CD14-positive monocyte (primary cell): ENCODE measurements around the gene NDUFB10. TPM values are rescaled to one million over a fixed set of nuclear protein-coding genes. Genes with fewer than 3 reads are reported as not detected.

ENCODE experiments used
- DNase-seq, 3 donors: peaks; one replicate each; pipeline ENCODE4 v3.0.0-alpha.2; 2011 to 2022
- H2AFZ ChIP-seq: 2 replicates; pipeline ENCODE4 v1.6.0; 2012; ENCODE audit warnings: mild to moderate bottlenecking, low read depth, low read length, inconsistent platforms; ENCODE audit not compliant: insufficient read depth, poor library complexity, severe bottlenecking
- H3K27ac ChIP-seq, 2 donors: 1 replicate in 1 of 2; 2 replicates in 1 of 2; pipeline ENCODE4 v1.5.1; 2012 to 2013; ENCODE audit warnings: low read length in 2 of 2, control low read depth in 1 of 2, inconsistent platforms in 1 of 2, low read depth in 1 of 2, mild to moderate bottlenecking in 1 of 2
- H3K27me3 ChIP-seq, 2 donors: one replicate each; pipeline versions ENCODE4 v1.6.0 to v1.6.1; 2011 to 2013; ENCODE audit warnings: low read length in 2 of 2; ENCODE audit not compliant: control insufficient read depth in 2 of 2, insufficient read depth in 2 of 2
- H3K36me3 ChIP-seq, 2 donors: replicated peaks in 1 of 2; 1 replicate in 1 of 2; 2 replicates in 1 of 2; pipeline versions ENCODE4 v1.5.1 to v1.6.1; 2012 to 2013; ENCODE audit warnings: low read length in 2 of 2, control low read depth in 1 of 2, inconsistent platforms in 1 of 2, mild to moderate bottlenecking in 1 of 2; ENCODE audit not compliant: insufficient read depth in 2 of 2, control insufficient read depth in 1 of 2
- H3K4me1 ChIP-seq, 2 donors: 1 replicate in 1 of 2; 2 replicates in 1 of 2; pipeline versions ENCODE4 v1.5.1 to v1.6.1; 2012 to 2013; ENCODE audit warnings: low read length in 2 of 2, control low read depth in 1 of 2, inconsistent platforms in 1 of 2, mild to moderate bottlenecking in 1 of 2, moderate library complexity in 1 of 2; ENCODE audit not compliant: insufficient read depth in 2 of 2, control insufficient read depth in 1 of 2
- H3K4me2 ChIP-seq: replicated peaks from 2 replicates; pipeline ENCODE3; 2012; ENCODE audit warnings: low read length, moderate library complexity, mild to moderate bottlenecking; ENCODE audit not compliant: poor library complexity, severe bottlenecking; ENCODE audit errors: extremely low read depth
- H3K4me3 ChIP-seq, 3 experiments: fragments of 200-600 bp in 1 of 3; sonication (generic) in 1 of 3; replicated peaks in 1 of 3; 1 replicate in 2 of 3; 2 replicates in 1 of 3; pipeline ENCODE4 v1.5.1; 2011 to 2013; ENCODE audit warnings: low read length in 3 of 3, mild to moderate bottlenecking in 3 of 3, control low read depth in 2 of 3, low read depth in 2 of 3, inconsistent platforms in 1 of 3, moderate library complexity in 1 of 3
- H3K79me2 ChIP-seq: 2 replicates; pipeline ENCODE4 v1.6.0; 2012; ENCODE audit warnings: mild to moderate bottlenecking, control low read depth, inconsistent platforms, low read length, moderate library complexity; ENCODE audit not compliant: insufficient read depth
- H3K9ac ChIP-seq: 2 replicates; pipeline ENCODE4 v1.6.0; 2017; ENCODE audit warnings: low read length, mild to moderate bottlenecking; ENCODE audit not compliant: insufficient read depth, poor library complexity, severe bottlenecking
- H3K9me3 ChIP-seq, 2 donors: replicated peaks in 1 of 2; 1 replicate in 1 of 2; 2 replicates in 1 of 2; pipeline versions ENCODE4 v1.5.1 to v1.6.1; 2012 to 2013; ENCODE audit warnings: low read length in 2 of 2, control low read depth in 1 of 2; ENCODE audit not compliant: control insufficient read depth in 1 of 2, insufficient read depth in 1 of 2
- H4K20me1 ChIP-seq: 2 replicates; pipeline ENCODE4 v1.6.0; 2012; ENCODE audit warnings: mild to moderate bottlenecking, low read length, control low read depth, moderate library complexity; ENCODE audit not compliant: insufficient read depth
- H3K27ac Mint-ChIP-seq, 7 donors: one replicate each; pipeline ENCODE4 v1.8.0; 2020; ENCODE audit warnings: mild to moderate bottlenecking in 7 of 7, mixed read lengths in 7 of 7, moderate library complexity in 6 of 7, inconsistent platforms in 2 of 7
- H3K27me3 Mint-ChIP-seq, 3 donors: one replicate each; pipeline ENCODE4 v1.8.0; 2021 to 2022; ENCODE audit warnings: low read depth in 3 of 3, mild to moderate bottlenecking in 3 of 3, mixed read lengths in 3 of 3, moderate library complexity in 3 of 3, inconsistent platforms in 1 of 3
- H3K36me3 Mint-ChIP-seq, 2 donors: one replicate each; pipeline ENCODE4 v1.8.0; 2020; ENCODE audit warnings: mixed read lengths in 2 of 2, inconsistent platforms in 1 of 2, mild to moderate bottlenecking in 1 of 2
- H3K4me1 Mint-ChIP-seq: one replicate; pipeline ENCODE4 v1.8.0; 2020; ENCODE audit warnings: mild to moderate bottlenecking, mixed read lengths
- H3K4me3 Mint-ChIP-seq, 2 donors: one replicate each; pipeline ENCODE4 v1.8.0; 2020; ENCODE audit warnings: mild to moderate bottlenecking in 2 of 2, mixed read lengths in 2 of 2, moderate library complexity in 1 of 2
- H3K9me3 Mint-ChIP-seq, 7 donors: one replicate each; pipeline ENCODE4 v1.8.0; 2020 to 2022; ENCODE audit warnings: mixed read lengths in 7 of 7, mild to moderate bottlenecking in 6 of 7, moderate library complexity in 6 of 7, inconsistent platforms in 2 of 7
- WGBS: methylation state at CpG from one replicate; pipeline ENCODE4 v1.1.5; 2013; ENCODE audit warnings: missing lambda C conversion rate; ENCODE audit not compliant: insufficient coverage; 5-methylcytosine and 5-hydroxymethylcytosine counted together
- intact Hi-C, 2 donors: fragments of 100-400 bp; cut with micrococcal nuclease; formaldehyde crosslinking; loops; one replicate each; pipeline versions ENCODE4 v1.15.0 to v1.15.1; 2023
- polyA plus RNA-seq, 3 donors: library from polyadenylated mRNA; depleted of rRNA in 1 of 3; unstranded in 2 of 3; stranded (reverse) in 1 of 3; fragments of 300-500 nt in 2 of 3; fragments of >200 nt in 1 of 3; fragmentation: Illumina TruSeq in 2 of 3; gene quantifications; 1 replicate in 2 of 3; 2 replicates in 1 of 3; pipeline ENCODE4 v1.2.3, GENCODE V29; 2012 to 2021
- TF ChIP-seq, protein P1 (sequence below): fragments of 200-600 bp; IDR thresholded peaks from one replicate; pipeline ENCODE4 v1.8.0; 2022; ENCODE audit warnings: antibody characterized with exemption, mild to moderate bottlenecking

Gene NDUFB10
- polyA plus RNA-seq, 3 donors = 121 to 215 (median 186) TPM

DNA sequence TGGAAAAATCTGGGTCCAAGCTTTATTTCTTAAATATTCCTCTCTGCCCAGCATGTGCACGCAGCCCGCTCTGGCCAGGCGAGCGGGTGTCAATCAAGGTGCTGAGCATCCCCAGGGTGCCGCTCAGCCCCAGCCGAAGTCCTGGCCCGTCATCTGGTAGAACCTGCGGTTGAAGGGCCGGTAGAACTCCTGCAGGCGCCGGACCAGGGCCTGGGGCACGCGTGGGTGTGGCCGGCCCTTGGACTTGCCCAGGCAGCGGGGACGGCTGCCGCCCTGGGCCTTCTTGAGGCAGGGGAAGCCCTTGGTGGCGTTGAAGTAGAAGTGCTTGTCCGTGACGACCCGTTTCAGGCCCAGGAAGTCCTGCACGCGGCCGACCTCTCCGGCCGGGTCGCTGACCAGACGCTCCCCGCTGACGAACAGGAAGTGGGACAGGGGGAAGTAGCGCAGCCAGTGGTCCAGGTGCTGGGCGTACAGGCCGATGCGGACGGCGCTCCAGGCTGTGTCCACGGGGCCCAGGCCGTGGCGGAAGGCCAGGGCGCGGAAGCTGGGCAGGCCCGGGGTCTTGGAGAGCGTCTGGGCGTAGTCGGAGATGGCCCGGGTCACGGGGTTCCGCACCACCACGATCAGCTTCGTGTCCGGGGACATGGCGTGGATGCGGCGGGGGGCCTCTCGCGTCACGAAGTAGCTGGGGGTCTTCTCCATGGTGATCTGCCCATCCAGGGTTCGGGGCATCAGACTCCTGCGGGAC lies 47.7 kb upstream of the NDUFB10 start:
- TF ChIP-seq, protein P1, sequence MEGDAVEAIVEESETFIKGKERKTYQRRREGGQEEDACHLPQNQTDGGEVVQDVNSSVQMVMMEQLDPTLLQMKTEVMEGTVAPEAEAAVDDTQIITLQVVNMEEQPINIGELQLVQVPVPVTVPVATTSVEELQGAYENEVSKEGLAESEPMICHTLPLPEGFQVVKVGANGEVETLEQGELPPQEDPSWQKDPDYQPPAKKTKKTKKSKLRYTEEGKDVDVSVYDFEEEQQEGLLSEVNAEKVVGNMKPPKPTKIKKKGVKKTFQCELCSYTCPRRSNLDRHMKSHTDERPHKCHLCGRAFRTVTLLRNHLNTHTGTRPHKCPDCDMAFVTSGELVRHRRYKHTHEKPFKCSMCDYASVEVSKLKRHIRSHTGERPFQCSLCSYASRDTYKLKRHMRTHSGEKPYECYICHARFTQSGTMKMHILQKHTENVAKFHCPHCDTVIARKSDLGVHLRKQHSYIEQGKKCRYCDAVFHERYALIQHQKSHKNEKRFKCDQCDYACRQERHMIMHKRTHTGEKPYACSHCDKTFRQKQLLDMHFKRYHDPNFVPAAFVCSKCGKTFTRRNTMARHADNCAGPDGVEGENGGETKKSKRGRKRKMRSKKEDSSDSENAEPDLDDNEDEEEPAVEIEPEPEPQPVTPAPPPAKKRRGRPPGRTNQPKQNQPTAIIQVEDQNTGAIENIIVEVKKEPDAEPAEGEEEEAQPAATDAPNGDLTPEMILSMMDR = no peak
- no peaks in the 10 kb centered on the region for H4K20me1 ChIP-seq
- Mint-ChIP-seq H3K9me3 (peaks cover 0 to 2% (median 0%) of the 10 kb centered on the region in 7 donors), H3K4me1 (no peaks in the 10 kb centered on the region), H3K27ac (peak overlapping the region in 1 of 7 donors; percentile 60), H3K27me3 (peaks cover 29 to 59% (median 43%) of the 10 kb centered on the region in 3 donors), H3K4me3 (no peak overlapping the region), H3K36me3 (no peaks in the 10 kb centered on the region)
- H3K9me3 ChIP-seq = no peaks in the 10 kb centered on the region
- H2AFZ ChIP-seq = no peak overlapping the region
- H3K36me3 ChIP-seq = no peaks in the 10 kb centered on the region
- H3K9ac ChIP-seq = no peak overlapping the region
- H3K4me2 ChIP-seq = no peak overlapping the region
- H3K4me3 ChIP-seq = no peak overlapping the region
- H3K4me1 ChIP-seq = no peaks in the 10 kb centered on the region
- H3K27me3 ChIP-seq = peaks cover 0 to 25% of the 10 kb centered on the region in 2 donors
- DNase-seq = no peak
- H3K79me2 ChIP-seq = no peaks in the 10 kb centered on the region
- intact Hi-C loops = no loop called here
- H3K27ac ChIP-seq = no peak overlapping the region
- 92% methylated on average over 59 of the region's 59 CpGs for WGBS

DNA sequence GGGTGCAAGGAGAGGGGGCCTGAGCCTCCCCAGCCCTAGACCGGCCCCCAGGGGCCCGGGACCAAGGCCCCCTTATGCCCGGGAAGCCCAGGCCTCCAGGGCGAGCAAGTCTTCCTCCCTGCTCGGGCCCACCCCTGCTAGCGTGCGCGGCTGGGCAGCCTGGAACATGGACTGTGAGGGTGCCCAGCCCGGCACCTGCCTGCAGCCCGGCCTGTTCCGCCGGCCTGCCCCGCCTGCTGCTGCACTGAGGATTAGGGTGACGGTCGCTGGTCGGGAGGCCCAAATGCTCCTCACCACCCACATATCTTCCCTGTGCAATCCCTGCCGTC lies 47.2 kb upstream of the NDUFB10 start:
- no peaks in the 10 kb centered on the region for H3K4me1 ChIP-seq
- Mint-ChIP-seq H3K4me1 (no peaks in the 10 kb centered on the region), H3K4me3 (no peak overlapping the region), H3K36me3 (no peaks in the 10 kb centered on the region), H3K27me3 (peaks cover 34 to 59% (median 49%) of the 10 kb centered on the region in 3 donors), H3K27ac (no peak overlapping the region), H3K9me3 (peaks cover 0 to 5% (median 0%) of the 10 kb centered on the region in 7 donors)
- H3K4me3 ChIP-seq = no peak overlapping the region
- no peaks in the 10 kb centered on the region for H4K20me1 ChIP-seq
- no peaks in the 10 kb centered on the region for H3K36me3 ChIP-seq
- no peaks in the 10 kb centered on the region for H3K9me3 ChIP-seq
- intact Hi-C loops = no loop called here
- no peak for DNase-seq
- no peak overlapping the region for H3K4me2 ChIP-seq
- H3K27ac ChIP-seq = no peak overlapping the region
- H3K9ac ChIP-seq = no peak overlapping the region
- H3K79me2 ChIP-seq = no peaks in the 10 kb centered on the region
- H2AFZ ChIP-seq = no peak overlapping the region
- peaks cover 4 to 31% of the 10 kb centered on the region in 2 donors for H3K27me3 ChIP-seq
- TF ChIP-seq, protein P1 = no peak
- 84% methylated on average over 17 of the region's 17 CpGs for WGBS
